ENCODE measurements around the gene TCP1. TPM values are rescaled to one million over a fixed set of nuclear protein-coding genes. Genes with fewer than 3 reads are reported as not detected.

The TCP1 gene
- 152 and 185 TPM in 2 replicates for total RNA-seq

GRCh38 chr6:159789377-159790148, at the start of gene TCP1:
Gene TCP1 (minus strand): TSS chr6:159789602. CDS start chr6:159789468, 134 bp downstream.

GRCh38 chr6:159800141-159800865, 10.9 kb upstream of the TCP1 start, which contains the start of gene PNLDC1:
Gene PNLDC1 (plus strand): TSS chr6:159800276. CDS start chr6:159800308, 32 bp downstream.

GRCh38 chr6:159790149-159790955, 950 bp upstream of the TCP1 start, which contains the start of gene MRPL18:
Gene MRPL18 (plus strand): TSS chr6:159790467. CDS start chr6:159790588, 121 bp downstream.

GRCh38 chr6:159761873-159762680, 27.3 kb downstream of the TCP1 start, which contains the start of gene ACAT2:
Gene ACAT2 (plus strand): TSS chr6:159762045. CDS start chr6:159762088, 43 bp downstream.

Other genes with a start within 250 kb of the TCP1 start
- 78.0 and 863 TPM in 2 replicates for gene SOD2, start 96.4 kb downstream of the TCP1 start, total RNA-seq
- gene WTAP, start 62.1 kb downstream of the TCP1 start, total RNA-seq = 55.6 and 70.8 TPM in 2 replicates
- gene ACAT2, start 27.6 kb downstream of the TCP1 start, total RNA-seq = 26.2 and 31.6 TPM in 2 replicates
- 90.1 and 96.4 TPM in 2 replicates for gene MRPL18, start 865 bp upstream of the TCP1 start, total RNA-seq
- not detected in 2 replicates for gene PNLDC1, start 10.7 kb upstream of the TCP1 start, total RNA-seq
- not detected in 2 replicates for gene MAS1, start 101.4 kb upstream of the TCP1 start, total RNA-seq
- 68.1 and 137 TPM in 2 replicates for gene IGF2R, start 179.5 kb upstream of the TCP1 start, total RNA-seq

Data from cardiac atrium fibroblast (primary cell).